M059J (cell line): Measurements from ENCODE around the gene FAM120B. TPM values are rescaled to one million over a fixed set of nuclear protein-coding genes. Genes with fewer than 3 reads are reported as not detected.
A peak's percentile ranks its signal among the peaks of the same experiment; 100 is the strongest.
"Not testable (repeated sequence)": the region's sequence is repeated elsewhere in the genome, so short reads cannot be mapped to it uniquely, and the experiment has no call there.

Experiments used
- DNase-seq: peaks from one replicate; pipeline ENCODE4 v3.0.0-alpha.2; 2012; ENCODE audit warnings: low read depth
- total RNA-seq: library from RNA; depleted of rRNA; stranded (reverse); fragments of >200 nt; shearing (Covaris generic); gene quantifications from 2 replicates; pipeline ENCODE4 v1.2.3, GENCODE V29; 2014

Gene FAM120B
- total RNA-seq, 1 experiment from 2014 or later = 16.1 TPM

- no peak for DNase-seq
Measured at GRCh38 chr6:170383466-170384035, 77.0 kb downstream of the FAM120B start.

GRCh38 chr6:170385506-170385905, 78.9 kb downstream of the FAM120B start:
- no peak for DNase-seq

GRCh38 chr6:170388113-170388512, 81.6 kb downstream of the FAM120B start:
- DNase-seq = no peak

DNA sequence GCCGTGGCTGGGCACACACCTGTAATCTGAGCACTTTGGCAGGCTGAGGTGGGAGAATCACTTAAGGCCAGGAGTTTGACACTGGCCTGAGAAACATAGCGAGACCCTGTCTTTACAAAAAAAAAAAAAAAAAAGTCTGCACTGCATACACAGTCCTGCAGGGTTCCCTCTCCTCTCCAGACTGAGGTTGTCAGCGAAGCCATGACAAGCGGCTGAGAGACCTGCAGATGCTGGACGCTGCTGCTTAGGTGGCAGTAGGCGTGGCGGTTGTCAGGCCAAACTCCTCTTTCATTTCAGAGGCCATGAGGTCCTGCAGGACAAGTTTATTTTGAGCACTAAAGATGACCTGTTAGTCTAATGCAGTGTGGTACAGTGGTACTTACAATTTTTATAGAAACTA, 86.5 kb downstream of the FAM120B start:
- no peak for DNase-seq

DNA sequence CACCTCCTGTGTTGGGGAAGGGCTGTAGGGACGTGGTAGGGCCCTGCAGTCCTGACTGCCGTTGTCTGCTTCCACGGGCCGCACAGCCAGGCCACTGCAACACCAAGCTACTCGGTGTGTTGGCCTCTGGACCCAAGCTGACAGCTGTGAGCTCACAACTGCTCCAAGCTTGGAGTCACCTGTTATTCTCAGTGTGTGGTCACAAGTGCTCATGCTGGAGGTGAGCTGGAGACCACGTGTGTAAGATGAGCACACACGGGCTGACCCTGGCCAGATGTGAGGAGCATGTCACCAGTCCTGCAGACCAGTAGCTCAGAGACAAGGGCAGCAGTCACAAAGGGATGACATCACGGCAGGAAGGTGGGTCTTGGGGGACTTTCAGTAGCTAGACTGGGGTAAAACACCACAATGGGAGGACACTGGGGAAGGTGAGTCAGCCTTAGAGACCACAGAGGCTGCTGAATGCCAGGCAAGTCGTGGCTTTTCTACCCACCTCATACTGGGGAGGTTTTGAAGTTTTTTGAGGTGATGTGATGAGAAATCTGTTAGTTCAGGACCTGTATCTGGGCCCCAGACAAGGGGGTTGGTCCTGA, 87.3 kb downstream of the FAM120B start:
- DNase-seq = peak; percentile 42

- no peak for DNase-seq
Measured at GRCh38 chr6:170394980-170395379, 88.4 kb downstream of the FAM120B start.

GRCh38 chr6:170398743-170399369, 92.3 kb downstream of the FAM120B start:
- DNase-seq = not testable (repeated sequence)

GRCh38 chr6:170399955-170400558, 93.5 kb downstream of the FAM120B start:
- not testable (repeated sequence) for DNase-seq

DNA sequence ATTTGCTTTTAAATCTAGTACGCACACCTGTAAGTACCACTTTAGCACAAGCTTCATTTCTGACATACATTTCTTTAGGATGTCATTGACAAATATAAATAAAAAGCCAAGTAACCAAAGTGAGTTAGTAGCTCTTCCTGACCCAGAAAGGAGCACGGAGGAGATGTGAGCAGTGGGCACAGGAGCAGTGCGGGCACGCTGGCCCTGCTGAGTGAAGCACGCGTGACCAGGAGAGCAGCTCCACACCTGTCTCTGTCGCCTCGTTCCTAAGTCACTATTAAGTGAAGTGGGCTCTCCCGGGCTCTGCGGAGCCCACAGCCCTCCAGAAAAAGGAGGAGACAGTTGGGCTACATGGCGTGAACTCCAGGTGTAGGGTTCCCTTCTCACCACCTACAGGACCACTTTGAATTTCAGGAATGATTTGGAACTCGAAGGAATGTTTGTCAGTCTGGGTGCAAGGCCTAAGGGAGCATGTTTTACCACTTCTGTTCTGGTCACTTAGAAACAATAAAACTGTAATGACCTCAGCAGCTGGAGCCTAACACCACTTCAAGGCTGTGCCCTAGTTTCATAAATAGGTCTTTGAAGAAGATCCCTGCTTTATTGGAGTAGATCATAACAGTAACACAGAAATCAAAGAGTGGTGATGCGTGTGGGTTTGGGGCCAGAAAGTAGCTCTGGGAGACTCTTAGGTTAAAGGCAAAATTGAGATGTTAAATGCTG, 95.9 kb downstream of the FAM120B start:
- no peak for DNase-seq

DNA sequence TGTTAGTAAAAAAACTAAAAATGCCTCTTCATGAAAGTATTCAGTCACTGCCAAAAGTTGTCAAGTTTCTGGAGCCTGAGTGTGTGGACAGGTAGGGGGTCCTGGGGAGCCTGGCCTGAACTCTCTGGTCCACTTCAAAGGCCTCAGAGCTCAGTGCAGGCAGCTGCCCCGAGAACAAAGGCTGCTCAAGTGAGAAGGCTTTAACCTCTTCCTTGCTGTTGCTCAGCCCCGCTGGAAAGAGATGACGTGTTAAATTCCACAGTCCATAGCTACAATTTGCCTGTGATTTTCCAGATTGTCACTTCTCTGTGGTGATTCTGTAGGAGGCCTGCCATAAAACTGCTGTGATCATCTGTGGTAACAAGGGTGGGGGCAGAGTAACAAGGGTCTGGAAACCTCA, 96.9 kb downstream of the FAM120B start:
- DNase-seq = peak; percentile 14

- no peak for DNase-seq
Measured at GRCh38 chr6:170404036-170404435, 97.5 kb downstream of the FAM120B start.

- DNase-seq = no peak
Measured at GRCh38 chr6:170404697-170405096, 98.1 kb downstream of the FAM120B start.

GRCh38 chr6:170405311-170405975, 98.9 kb downstream of the FAM120B start:
- DNase-seq = peak; percentile 98

GRCh38 chr6:170407200-170407599, 100.6 kb downstream of the FAM120B start:
- no peak for DNase-seq

DNA sequence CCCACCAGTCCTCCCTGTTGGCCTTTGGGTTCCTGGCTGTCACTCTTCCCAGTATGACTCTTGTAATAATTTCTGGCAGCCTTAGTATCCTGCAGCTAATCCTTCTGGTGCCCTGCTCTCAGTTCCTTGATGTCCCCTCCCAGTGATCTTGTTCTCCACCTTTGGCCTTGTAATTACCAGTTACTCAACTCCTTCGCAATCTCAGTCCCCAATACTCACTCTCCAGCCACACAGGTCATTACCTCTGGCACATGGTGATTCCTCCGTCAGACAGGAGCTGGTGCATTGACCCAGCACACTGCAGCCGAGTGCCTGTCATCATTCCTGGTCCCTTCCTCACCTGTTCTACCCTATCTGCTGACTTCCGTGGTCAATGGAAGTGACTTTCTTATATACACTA, 101.4 kb downstream of the FAM120B start:
- no peak for DNase-seq

GRCh38 chr6:170409746-170410145, 103.2 kb downstream of the FAM120B start:
- DNase-seq = not testable (repeated sequence)

GRCh38 chr6:170410241-170410640, 103.7 kb downstream of the FAM120B start:
- DNase-seq = no peak

GRCh38 chr6:170415318-170415717, 108.8 kb downstream of the FAM120B start:
- no peak for DNase-seq

- DNase-seq = no peak
Measured at GRCh38 chr6:170416303-170416702, 109.7 kb downstream of the FAM120B start.

- DNase-seq = no peak
Measured at GRCh38 chr6:170416959-170417606, 110.5 kb downstream of the FAM120B start.

DNA sequence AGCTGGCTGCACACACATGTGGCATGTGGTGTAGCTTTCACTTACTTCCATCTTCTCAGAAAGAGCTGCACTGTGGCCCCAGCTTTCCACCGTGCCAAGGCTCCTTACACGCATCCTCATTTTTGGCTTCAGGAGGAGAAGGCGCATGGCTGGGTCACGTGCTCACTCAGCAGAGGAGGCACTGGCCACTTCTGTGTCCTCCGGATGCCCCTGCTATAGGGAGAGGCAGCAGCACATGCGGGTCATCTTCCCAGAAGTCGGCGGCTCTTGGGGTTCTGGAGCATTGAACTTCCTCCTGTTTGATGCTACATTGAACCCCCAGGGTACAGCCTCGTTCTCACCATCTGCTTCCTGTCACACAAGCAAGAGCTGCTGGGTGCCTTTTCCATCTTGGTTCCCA, 111.3 kb downstream of the FAM120B start:
- no peak for DNase-seq
